ENCODE measurements around the gene ZNF524.

The ZNF524 gene

DNA sequence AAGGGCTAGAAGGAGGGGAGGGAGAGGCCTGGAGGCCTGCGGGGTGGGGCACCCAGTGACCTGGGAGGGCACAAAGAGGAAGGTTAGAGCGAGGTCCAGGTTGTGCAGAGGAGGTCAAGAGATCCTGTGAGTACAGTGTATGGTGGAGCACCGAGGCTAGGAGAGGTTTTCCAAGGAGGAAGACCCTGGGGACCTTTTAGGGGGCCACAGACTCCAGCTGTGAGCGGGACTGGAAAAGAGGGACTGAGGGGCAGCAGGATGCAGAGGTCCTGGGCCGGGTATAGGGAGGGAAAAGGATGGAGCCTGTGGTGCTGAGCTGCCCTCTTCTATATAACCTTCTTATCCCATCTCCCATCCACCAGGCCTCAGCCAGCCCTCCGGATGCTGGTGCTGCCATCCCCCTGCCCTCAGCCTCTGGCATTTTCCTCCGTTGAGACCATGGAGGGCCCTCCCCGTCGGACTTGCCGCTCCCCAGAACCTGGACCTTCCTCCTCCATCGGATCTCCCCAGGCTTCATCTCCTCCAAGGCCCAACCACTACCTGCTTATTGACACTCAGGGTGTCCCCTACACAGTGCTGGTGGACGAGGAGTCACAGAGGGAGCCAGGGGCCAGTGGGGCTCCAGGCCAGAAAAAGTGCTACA lies 44.2 kb downstream of the ZNF524 start:
- TF ChIP-seq, protein P1, sequence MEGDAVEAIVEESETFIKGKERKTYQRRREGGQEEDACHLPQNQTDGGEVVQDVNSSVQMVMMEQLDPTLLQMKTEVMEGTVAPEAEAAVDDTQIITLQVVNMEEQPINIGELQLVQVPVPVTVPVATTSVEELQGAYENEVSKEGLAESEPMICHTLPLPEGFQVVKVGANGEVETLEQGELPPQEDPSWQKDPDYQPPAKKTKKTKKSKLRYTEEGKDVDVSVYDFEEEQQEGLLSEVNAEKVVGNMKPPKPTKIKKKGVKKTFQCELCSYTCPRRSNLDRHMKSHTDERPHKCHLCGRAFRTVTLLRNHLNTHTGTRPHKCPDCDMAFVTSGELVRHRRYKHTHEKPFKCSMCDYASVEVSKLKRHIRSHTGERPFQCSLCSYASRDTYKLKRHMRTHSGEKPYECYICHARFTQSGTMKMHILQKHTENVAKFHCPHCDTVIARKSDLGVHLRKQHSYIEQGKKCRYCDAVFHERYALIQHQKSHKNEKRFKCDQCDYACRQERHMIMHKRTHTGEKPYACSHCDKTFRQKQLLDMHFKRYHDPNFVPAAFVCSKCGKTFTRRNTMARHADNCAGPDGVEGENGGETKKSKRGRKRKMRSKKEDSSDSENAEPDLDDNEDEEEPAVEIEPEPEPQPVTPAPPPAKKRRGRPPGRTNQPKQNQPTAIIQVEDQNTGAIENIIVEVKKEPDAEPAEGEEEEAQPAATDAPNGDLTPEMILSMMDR (conservative IDR thresholded peaks at IDR 0.05; ENCODE audit: low read depth, low read length) = no peak

DNA sequence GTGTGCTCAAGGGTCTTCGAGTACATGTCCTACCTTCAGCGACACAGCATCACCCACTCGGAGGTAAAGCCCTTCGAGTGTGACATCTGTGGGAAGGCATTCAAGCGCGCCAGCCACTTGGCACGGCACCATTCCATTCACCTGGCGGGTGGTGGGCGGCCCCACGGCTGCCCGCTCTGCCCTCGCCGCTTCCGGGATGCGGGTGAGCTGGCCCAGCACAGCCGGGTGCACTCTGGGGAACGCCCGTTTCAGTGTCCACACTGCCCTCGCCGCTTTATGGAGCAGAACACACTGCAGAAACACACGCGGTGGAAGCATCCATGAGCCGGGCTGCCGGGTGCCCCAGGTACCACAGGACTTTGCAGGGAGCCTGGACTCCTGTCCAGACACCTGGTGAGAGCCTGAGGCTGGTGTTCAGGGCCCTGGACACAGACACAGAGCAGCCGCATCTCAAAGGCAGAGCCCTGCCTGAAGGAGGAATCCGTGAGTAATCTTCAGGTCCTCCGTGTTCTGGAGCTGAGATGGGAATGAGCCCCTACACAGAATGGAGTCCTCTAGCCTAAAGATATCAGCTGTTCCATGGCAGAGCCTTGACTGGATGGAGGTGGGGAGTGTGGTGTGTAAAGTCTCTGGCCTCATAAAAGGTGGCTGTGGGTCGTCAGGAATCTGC lies 44.9 kb downstream of the ZNF524 start:
- TF ChIP-seq, protein P1 (conservative IDR thresholded peaks at IDR 0.05; ENCODE audit: low read depth, low read length) = no peak
- DNase-seq (ENCODE audit: low read depth) = no peak
- peak overlapping the region; percentile 79 for H3K4me3 ChIP-seq (ENCODE audit: low read length)

More for the DNA sequence above, 44.2 kb downstream of the ZNF524 start:
- peak overlapping the region; percentile 79 for H3K4me3 ChIP-seq (ENCODE audit: low read length)
- no peak for DNase-seq (ENCODE audit: low read depth)

DNA sequence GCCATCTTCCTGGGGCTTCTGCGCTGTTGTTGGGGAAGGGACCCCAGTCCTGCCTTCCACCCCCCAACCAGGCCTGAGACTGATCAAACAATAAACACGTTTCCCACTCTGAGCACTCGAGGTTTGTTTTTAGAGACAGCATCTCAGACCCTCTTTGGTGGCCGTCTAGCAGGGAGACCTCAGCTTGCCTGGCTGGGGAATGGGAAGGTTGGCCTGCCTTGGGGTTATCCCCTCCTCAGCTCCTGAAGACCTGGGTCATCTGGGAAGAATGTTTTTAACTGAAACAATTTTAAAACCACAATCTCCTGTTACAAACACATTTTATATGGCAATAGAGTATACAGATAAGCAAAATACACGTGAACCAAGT lies 45.4 kb downstream of the ZNF524 start:
- H3K4me3 ChIP-seq (ENCODE audit: low read length) = no peak overlapping the region
- no peak for DNase-seq (ENCODE audit: low read depth)
- TF ChIP-seq, protein P1 (conservative IDR thresholded peaks at IDR 0.05; ENCODE audit: low read depth, low read length) = no peak

DNA sequence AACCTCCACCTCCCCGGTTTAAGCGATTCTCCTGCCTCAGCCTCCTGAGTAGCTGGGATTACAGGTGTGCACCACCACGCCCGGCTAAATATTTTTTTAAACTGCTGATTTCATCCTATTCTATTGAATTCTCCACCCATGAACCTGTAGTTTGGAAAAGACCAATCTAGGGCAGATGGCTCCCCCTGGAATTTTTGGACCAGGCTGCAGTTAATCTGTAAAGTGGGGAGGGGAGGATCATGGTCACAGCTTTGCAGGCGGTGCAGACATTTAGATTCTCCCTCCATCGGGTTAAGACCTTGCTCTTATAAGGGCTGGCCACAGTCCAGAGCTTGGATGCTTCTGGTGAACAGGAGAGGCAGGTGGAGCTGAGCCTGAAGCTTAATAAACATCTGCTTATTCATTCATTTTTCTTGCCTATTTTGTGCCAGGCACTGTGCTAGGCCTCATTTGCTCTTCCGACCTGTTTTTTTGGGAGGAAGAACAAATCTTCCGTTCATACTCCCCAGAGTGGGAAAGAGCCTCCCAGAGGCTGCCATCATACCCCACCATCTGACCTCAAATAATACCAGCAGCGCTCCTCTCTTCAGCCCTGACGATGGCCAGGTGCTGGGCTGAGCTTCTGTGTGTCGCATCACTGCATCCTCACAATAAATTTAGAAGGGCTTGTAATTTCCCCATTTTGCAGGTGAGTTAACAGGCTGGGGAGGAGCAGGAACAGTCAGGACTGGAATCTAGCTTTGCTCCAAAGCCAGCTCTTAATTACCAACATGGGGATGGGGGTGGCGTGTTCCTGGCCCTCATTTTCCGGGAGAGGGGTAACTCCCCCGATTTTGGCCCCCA lies 47.0 kb downstream of the ZNF524 start:
- no peak for DNase-seq (ENCODE audit: low read depth)
- TF ChIP-seq, protein P1 (conservative IDR thresholded peaks at IDR 0.05; ENCODE audit: low read depth, low read length) = no peak
- H3K4me3 ChIP-seq (ENCODE audit: low read length) = peak overlapping the region; percentile 71

DNA sequence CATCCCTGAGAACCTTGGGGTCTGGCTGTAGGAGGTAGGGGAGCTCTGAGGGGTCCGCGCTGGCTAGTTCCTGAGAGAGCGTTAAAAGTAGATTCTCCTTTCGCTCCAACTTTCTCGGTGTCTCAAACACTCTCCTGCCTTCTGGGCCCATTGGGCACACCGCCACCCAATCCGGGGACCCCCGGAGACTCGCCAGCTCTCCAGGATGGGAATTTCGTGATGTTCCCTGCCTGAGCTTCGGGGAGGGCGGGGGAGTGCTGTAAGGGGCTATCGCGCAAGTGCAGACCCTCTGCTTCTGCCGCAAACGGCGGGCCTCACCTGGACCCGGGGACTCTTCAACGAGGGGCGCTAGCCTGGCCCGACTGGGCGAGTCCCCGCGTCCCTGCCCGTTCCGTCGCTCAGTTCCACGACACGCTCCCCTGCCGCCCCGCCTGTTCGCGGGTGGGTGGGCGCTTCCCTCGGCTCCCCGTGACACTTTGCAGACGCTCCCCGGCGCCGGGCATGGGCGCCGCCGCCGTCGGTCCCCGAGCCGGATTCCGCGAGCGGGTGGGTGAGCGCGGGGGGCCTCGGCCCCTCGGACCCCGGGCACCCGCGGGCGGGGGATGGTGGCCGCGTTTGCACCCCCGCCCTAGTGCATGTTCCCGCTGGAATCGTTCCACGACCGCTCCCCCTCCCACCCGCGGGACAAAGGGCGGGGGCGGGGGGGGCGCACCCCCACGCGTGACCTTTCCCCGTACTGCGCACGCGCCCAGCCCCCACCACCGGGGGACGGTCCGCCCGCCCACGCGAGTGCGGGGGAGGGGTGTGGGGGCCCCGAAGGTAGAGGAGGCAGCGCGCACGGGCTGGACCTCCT lies 47.9 kb downstream of the ZNF524 start, which contains the start of gene CCDC106:
Gene CCDC106 (plus strand): TSS at position 481 of the 853 bp plus-strand sequence. CDS start 835 bp downstream, outside the sequence.
- no peak for DNase-seq (ENCODE audit: low read depth)
- peak within 1 kb of the TSS; percentile 71 for H3K4me3 ChIP-seq (ENCODE audit: low read length)
- TF ChIP-seq, protein P1 (conservative IDR thresholded peaks at IDR 0.05; ENCODE audit: low read depth, low read length) = no peak

DNA sequence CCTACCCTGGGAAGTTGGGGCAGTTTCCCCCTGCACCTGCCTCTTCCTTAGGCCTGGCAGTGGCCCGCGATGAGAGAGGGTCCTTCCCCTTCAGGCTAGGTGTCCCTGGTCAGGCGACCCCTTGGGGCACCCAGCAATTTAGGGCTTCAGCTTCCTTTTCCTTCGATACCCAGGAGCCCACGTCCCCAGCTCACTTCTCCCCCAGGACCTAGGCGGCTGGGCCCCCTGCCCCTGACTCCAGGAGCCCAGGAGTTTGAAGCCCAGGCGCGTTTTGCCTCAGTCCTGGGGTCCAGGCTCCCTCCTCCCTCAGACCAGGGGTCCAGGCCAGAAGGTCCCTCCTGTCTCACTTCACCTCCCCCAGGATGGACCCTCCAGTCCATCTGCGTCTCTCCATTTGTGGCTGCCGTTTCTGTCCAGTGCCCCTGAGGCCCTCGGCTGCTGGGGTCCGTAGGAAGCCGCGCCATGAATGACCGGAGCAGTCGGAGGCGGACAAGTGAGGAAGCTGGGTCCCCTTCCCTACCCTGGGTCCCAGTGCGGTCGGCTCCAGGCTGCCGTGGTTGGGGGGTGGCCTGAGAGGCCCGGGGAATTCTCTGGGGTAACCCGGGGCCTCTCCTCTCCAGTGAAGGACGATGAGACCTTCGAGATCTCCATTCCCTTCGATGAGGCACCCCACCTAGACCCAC lies 48.6 kb downstream of the ZNF524 start:
- DNase-seq (ENCODE audit: low read depth) = no peak
- peak overlapping the region; percentile 71 for H3K4me3 ChIP-seq (ENCODE audit: low read length)
- TF ChIP-seq, protein P1 (conservative IDR thresholded peaks at IDR 0.05; ENCODE audit: low read depth, low read length) = no peak
